ENCODE measurements around the gene ASIC3.

ASIC3 gene

GRCh38 chr7:151088856-151089699 is 40.7 kb downstream of the ASIC3 start:
- no peak for DNase-seq

- no peak for DNase-seq
Observed at GRCh38 chr7:151089893-151090730, 41.8 kb downstream of the ASIC3 start.

- DNase-seq, result no peak
Observed at GRCh38 chr7:151091003-151091402, 42.7 kb downstream of the ASIC3 start.

GRCh38 chr7:151091431-151091830 is 43.1 kb downstream of the ASIC3 start:
- no peak for DNase-seq

GRCh38 chr7:151091988-151092387 is 43.7 kb downstream of the ASIC3 start:
- no peak for DNase-seq

GRCh38 chr7:151093748-151094147 is 45.4 kb downstream of the ASIC3 start:
- DNase-seq, result no peak

GRCh38 chr7:151094675-151095074 is 46.3 kb downstream of the ASIC3 start:
- DNase-seq, result no peak

- DNase-seq, result no peak
Observed at GRCh38 chr7:151095123-151095797, 46.9 kb downstream of the ASIC3 start.

- no peak for DNase-seq
Observed at GRCh38 chr7:151095828-151096475, 47.6 kb downstream of the ASIC3 start.

GRCh38 chr7:151099486-151100211 is 51.3 kb downstream of the ASIC3 start:
- no peak for DNase-seq

GRCh38 chr7:151100921-151101320 is 52.6 kb downstream of the ASIC3 start:
- DNase-seq, result no peak

- DNase-seq, result no peak
Observed at GRCh38 chr7:151101621-151102396, 53.5 kb downstream of the ASIC3 start.
